ENCODE measurements around the gene LONP2.
"Not testable (repeated sequence)": the region's sequence is repeated elsewhere in the genome, so short reads cannot be mapped to it uniquely, and the experiment has no call there.

Gene LONP2

DNA sequence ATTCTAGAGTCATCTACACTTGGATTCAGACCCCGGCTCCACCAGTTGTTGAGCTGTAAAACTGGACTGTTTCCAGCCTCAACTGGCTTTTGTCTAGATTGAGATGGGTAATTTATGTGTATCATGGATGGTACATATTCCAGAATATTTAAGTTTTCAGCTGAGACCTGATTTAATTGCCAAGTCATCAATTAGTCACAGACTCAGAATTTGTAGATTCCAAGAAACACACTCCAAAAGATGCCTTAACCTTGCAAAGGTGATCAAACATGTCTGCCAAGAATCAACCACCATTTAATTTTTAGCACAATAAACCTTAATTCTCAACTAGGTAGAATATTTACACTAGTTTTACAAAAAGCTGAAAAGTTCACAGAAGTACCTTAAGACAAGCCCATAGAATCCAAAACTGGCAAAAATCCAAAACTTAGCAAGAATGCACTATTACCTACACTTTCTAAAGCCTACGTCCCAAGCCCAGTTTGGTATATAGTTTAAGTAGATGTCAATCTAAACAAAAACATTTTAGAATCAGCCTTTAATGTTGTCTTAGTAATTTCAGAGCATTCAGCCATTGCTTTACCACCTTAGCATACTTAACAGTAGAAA is 123.4 kb downstream of the LONP2 start:
- Histone ChIP-seq H3K4me3 (ENCODE audit: low read length) (no peak overlapping the region), H3K9ac (ENCODE audit: low read length) (no peak overlapping the region), H3K27me3 (ENCODE audit: control insufficient read depth, insufficient read depth, low read length) (no peaks in the 10 kb centered on the region), H3K9me3 (ENCODE audit: control insufficient read depth, low read length) (no peaks in the 10 kb centered on the region), H3K36me3 (ENCODE audit: control insufficient read depth, insufficient read depth, low read length) (no peaks in the 10 kb centered on the region), H3K4me1 (ENCODE audit: control insufficient read depth, insufficient read depth, low read length) (peaks cover 29% of the 10 kb centered on the region)

GRCh38 chr16:48369765-48370164 is 125.7 kb downstream of the LONP2 start:
- Histone ChIP-seq H3K9ac (ENCODE audit: low read length) (no peak overlapping the region), H3K27me3 (ENCODE audit: control insufficient read depth, insufficient read depth, low read length) (no peaks in the 10 kb centered on the region), H3K4me1 (ENCODE audit: control insufficient read depth, insufficient read depth, low read length) (peaks cover 30% of the 10 kb centered on the region), H3K4me3 (ENCODE audit: low read length) (no peak overlapping the region), H3K36me3 (ENCODE audit: control insufficient read depth, insufficient read depth, low read length) (no peaks in the 10 kb centered on the region), H3K9me3 (ENCODE audit: control insufficient read depth, low read length) (no peaks in the 10 kb centered on the region)

GRCh38 chr16:48370229-48370628 is 126.1 kb downstream of the LONP2 start:
- no peaks in the 10 kb centered on the region for H3K9me3 ChIP-seq (ENCODE audit: control insufficient read depth, low read length)
- H3K4me1 ChIP-seq (ENCODE audit: control insufficient read depth, insufficient read depth, low read length) = peaks cover 29% of the 10 kb centered on the region
- H3K9ac ChIP-seq (ENCODE audit: low read length) = no peak overlapping the region
- H3K36me3 ChIP-seq (ENCODE audit: control insufficient read depth, insufficient read depth, low read length) = no peaks in the 10 kb centered on the region
- H3K4me3 ChIP-seq (ENCODE audit: low read length) = no peak overlapping the region
- H3K27me3 ChIP-seq (ENCODE audit: control insufficient read depth, insufficient read depth, low read length) = no peaks in the 10 kb centered on the region

DNA sequence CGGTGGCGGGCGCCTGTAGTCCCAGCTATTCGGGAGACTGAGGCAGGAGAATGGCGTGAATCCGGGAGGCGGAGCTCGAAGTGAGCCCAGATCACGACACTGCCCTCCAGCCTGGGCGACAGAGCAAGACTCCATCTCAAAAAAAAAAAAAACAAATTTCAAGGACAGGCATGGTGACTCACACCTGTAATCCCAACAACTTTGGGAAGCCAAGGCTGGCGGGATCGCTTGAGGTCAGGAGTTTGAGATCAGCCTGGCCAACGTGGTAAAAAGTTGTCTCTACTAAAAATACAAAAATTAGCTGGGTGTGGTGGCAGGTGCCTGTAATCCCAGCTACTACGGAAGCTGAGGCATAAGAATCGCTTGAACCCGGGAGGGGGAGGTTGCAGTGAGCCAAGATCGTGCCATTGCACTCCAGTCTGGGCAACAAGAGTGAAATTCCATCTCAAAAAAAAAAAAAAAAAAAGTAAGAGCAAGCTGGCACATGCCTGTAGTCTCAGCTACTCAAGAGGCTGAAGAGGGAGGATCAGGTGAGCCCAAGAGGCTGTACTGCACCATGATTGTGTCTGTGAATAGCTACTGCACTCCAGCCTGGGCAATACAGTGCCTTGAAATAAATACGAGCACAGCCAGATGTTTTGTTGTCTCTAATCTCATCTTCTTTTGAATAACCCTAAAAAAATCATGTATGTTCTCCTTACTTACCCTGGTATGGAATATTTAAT is 126.7 kb downstream of the LONP2 start:
- H3K4me1 ChIP-seq (ENCODE audit: control insufficient read depth, insufficient read depth, low read length) = peaks cover 25% of the 10 kb centered on the region
- not testable (repeated sequence) for H3K36me3 ChIP-seq (ENCODE audit: control insufficient read depth, insufficient read depth, low read length); H3K4me3 ChIP-seq (ENCODE audit: low read length); H3K9ac ChIP-seq (ENCODE audit: low read length); H3K9me3 ChIP-seq (ENCODE audit: control insufficient read depth, low read length); H3K27me3 ChIP-seq (ENCODE audit: control insufficient read depth, insufficient read depth, low read length)

DNA sequence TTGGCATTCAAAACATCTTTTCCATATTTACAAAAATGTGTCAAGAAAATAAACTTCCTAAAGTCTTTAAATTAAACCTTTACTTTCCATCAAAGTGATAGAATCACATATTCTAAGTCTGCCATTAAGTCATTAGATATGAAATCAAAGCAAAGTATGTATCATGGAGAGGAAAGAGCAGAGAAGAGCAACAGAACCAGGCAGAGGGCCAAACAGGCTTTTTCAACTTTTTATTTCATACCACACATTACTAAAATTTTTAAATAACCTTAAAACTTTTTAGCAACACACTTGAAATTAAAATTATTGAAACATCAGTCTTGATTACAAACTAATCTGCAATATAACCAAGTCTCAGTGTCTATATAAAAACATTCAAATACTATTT is 127.3 kb downstream of the LONP2 start:
- no peak overlapping the region for H3K9ac ChIP-seq (ENCODE audit: low read length)
- H3K27me3 ChIP-seq (ENCODE audit: control insufficient read depth, insufficient read depth, low read length) = no peaks in the 10 kb centered on the region
- H3K4me3 ChIP-seq (ENCODE audit: low read length) = no peak overlapping the region
- H3K9me3 ChIP-seq (ENCODE audit: control insufficient read depth, low read length) = no peaks in the 10 kb centered on the region
- H3K36me3 ChIP-seq (ENCODE audit: control insufficient read depth, insufficient read depth, low read length) = no peaks in the 10 kb centered on the region
- peaks cover 25% of the 10 kb centered on the region for H3K4me1 ChIP-seq (ENCODE audit: control insufficient read depth, insufficient read depth, low read length)

GRCh38 chr16:48372744-48373143 is 128.6 kb downstream of the LONP2 start:
- no peaks in the 10 kb centered on the region for H3K9me3 ChIP-seq (ENCODE audit: control insufficient read depth, low read length)
- no peaks in the 10 kb centered on the region for H3K27me3 ChIP-seq (ENCODE audit: control insufficient read depth, insufficient read depth, low read length)
- H3K4me3 ChIP-seq (ENCODE audit: low read length) = no peak overlapping the region
- H3K4me1 ChIP-seq (ENCODE audit: control insufficient read depth, insufficient read depth, low read length) = peaks cover 17% of the 10 kb centered on the region
- H3K9ac ChIP-seq (ENCODE audit: low read length) = no peak overlapping the region
- H3K36me3 ChIP-seq (ENCODE audit: control insufficient read depth, insufficient read depth, low read length) = no peaks in the 10 kb centered on the region

DNA sequence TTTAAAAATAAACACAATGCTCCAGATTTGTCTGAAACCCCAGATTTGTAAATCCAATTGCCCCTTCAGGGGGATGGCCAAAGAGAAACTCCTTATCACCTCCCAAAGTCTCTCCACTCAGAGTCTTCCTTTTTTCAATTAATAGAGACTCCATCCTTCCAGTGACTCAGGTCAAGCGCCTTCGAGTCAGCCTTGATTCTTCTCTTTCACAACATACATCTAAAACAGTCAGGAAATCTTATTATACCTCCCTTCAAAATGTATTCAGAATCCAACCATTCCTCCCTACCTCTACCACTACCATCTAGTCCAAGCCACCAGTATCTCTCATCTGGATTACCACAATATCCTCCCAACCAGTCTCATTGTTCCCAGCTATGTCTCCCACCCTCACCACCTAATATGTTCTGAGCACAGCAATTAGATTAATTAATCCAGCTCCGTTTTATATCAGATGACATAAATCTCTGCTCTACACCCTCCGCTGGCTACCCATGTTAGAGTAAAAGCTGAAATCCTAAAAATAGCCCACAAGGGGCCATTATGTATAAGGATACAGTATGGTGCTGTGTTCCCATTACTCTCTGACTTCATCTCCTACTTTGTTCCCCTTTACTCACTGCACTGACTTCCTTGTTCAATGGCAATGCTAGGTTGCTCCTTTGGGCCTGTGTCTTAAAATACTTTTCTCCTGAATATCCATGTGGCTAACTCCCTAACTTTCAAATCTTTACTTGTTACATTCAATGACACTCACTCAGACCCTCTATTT is 129.3 kb downstream of the LONP2 start:
- Histone ChIP-seq H3K27me3 (ENCODE audit: control insufficient read depth, insufficient read depth, low read length) (no peaks in the 10 kb centered on the region), H3K9me3 (ENCODE audit: control insufficient read depth, low read length) (no peaks in the 10 kb centered on the region), H3K36me3 (ENCODE audit: control insufficient read depth, insufficient read depth, low read length) (no peaks in the 10 kb centered on the region), H3K4me1 (ENCODE audit: control insufficient read depth, insufficient read depth, low read length) (peaks cover 18% of the 10 kb centered on the region), H3K4me3 (ENCODE audit: low read length) (no peak overlapping the region), H3K9ac (ENCODE audit: low read length) (no peak overlapping the region)

DNA sequence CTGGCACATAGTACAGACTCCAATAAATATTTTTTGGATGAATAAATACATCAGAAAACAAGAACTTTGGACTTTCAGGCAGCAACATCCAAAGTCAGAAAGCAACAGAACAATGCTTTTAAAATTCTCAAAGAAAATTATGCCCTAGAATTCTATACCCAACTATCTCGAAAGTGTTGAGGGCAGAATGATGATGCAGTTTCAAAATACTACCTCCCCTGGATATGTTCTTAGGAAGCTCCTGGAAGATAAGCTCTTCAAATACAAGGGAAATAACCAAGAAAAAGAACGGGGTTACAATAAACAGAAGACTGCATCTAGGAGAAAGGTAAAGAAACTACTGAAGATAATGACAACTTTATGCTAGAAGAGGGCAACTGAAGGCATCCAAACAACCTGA is 130.2 kb downstream of the LONP2 start:
- no peaks in the 10 kb centered on the region for H3K27me3 ChIP-seq (ENCODE audit: control insufficient read depth, insufficient read depth, low read length)
- peaks cover 26% of the 10 kb centered on the region for H3K4me1 ChIP-seq (ENCODE audit: control insufficient read depth, insufficient read depth, low read length)
- H3K4me3 ChIP-seq (ENCODE audit: low read length) = no peak overlapping the region
- no peaks in the 10 kb centered on the region for H3K9me3 ChIP-seq (ENCODE audit: control insufficient read depth, low read length)
- H3K9ac ChIP-seq (ENCODE audit: low read length) = no peak overlapping the region
- no peaks in the 10 kb centered on the region for H3K36me3 ChIP-seq (ENCODE audit: control insufficient read depth, insufficient read depth, low read length)

GRCh38 chr16:48377301-48377700 is 133.2 kb downstream of the LONP2 start:
- H3K36me3 ChIP-seq (ENCODE audit: control insufficient read depth, insufficient read depth, low read length); H3K9me3 ChIP-seq (ENCODE audit: control insufficient read depth, low read length); H3K27me3 ChIP-seq (ENCODE audit: control insufficient read depth, insufficient read depth, low read length); H3K4me3 ChIP-seq (ENCODE audit: low read length); H3K9ac ChIP-seq (ENCODE audit: low read length): not testable (repeated sequence)
- peaks cover 31% of the 10 kb centered on the region for H3K4me1 ChIP-seq (ENCODE audit: control insufficient read depth, insufficient read depth, low read length)

- Histone ChIP-seq H3K4me1 (ENCODE audit: control insufficient read depth, insufficient read depth, low read length) (peaks cover 30% of the 10 kb centered on the region), H3K9me3 (ENCODE audit: control insufficient read depth, low read length) (no peaks in the 10 kb centered on the region)
These were observed 134.2 kb downstream of the LONP2 start for GRCh38 chr16:48378276-48378675.

DNA sequence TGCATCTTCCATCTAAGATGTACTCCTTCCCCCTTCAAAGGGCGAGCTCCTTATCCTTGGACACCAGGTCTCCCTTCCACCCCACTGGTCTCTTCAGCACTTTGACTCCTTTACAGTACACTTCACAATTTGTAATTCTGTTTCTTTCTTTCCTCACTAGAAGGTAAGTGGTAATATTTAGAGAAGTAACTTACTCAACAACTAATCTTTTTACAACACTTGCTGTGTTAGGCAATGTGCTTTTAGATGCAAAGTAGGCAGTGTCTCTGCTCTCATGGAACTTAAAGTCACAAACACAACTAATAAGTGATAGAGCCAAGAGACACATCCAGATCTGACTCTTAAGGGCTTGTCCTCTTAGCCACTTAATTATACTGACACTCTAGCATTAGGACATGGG is 134.7 kb downstream of the LONP2 start:
- Histone ChIP-seq H3K4me1 (ENCODE audit: control insufficient read depth, insufficient read depth, low read length) (peaks cover 25% of the 10 kb centered on the region), H3K27me3 (ENCODE audit: control insufficient read depth, insufficient read depth, low read length) (no peaks in the 10 kb centered on the region), H3K4me3 (ENCODE audit: low read length) (no peak overlapping the region), H3K9ac (ENCODE audit: low read length) (no peak overlapping the region), H3K9me3 (ENCODE audit: control insufficient read depth, low read length) (no peaks in the 10 kb centered on the region), H3K36me3 (ENCODE audit: control insufficient read depth, insufficient read depth, low read length) (no peaks in the 10 kb centered on the region)

More at GRCh38 chr16:48378276-48378675, 134.2 kb downstream of the LONP2 start:
- Histone ChIP-seq H3K27me3 (ENCODE audit: control insufficient read depth, insufficient read depth, low read length) (no peaks in the 10 kb centered on the region), H3K4me3 (ENCODE audit: low read length) (no peak overlapping the region), H3K36me3 (ENCODE audit: control insufficient read depth, insufficient read depth, low read length) (no peaks in the 10 kb centered on the region), H3K9ac (ENCODE audit: low read length) (no peak overlapping the region)

- Histone ChIP-seq H3K27me3 (ENCODE audit: control insufficient read depth, insufficient read depth, low read length) (no peaks in the 10 kb centered on the region), H3K9ac (ENCODE audit: low read length) (no peak overlapping the region), H3K4me1 (ENCODE audit: control insufficient read depth, insufficient read depth, low read length) (peaks cover 14% of the 10 kb centered on the region), H3K9me3 (ENCODE audit: control insufficient read depth, low read length) (no peaks in the 10 kb centered on the region), H3K4me3 (ENCODE audit: low read length) (no peak overlapping the region), H3K36me3 (ENCODE audit: control insufficient read depth, insufficient read depth, low read length) (no peaks in the 10 kb centered on the region)
These were observed 137.1 kb downstream of the LONP2 start for GRCh38 chr16:48381201-48381600.

Measured in mucosa of stomach (tissue), 1 donor.